CD1c-positive myeloid dendritic cell (primary cell): ENCODE data around the gene SLX4IP.
A peak's percentile ranks its signal among the peaks of the same experiment; 100 is the strongest.

Experiments
- DNase-seq: peaks from one replicate; pipeline ENCODE4 v3.0.0-alpha.2; 2016; ENCODE audit errors: extremely low spot score

SLX4IP gene

DNA sequence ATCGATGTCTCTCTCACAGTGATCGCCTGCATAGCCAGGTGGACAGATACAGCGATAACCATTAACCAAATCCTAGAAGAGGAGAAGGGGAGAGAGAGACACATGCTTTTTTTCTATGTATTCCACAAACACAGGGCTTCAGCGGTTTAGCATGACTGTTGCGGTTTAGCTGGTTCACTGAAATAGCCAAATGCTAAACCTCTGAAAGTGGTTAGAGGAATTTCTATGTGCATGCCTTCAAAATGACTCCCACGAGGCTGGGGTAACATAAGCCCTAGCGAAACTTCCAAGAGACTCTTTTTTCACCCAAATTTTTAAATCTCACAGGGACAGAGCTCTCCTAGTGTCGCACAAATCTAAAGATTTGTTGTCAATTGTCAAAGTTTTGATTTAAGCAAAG is 213.5 kb downstream of the SLX4IP start:
- DNase-seq, result no peak

DNA sequence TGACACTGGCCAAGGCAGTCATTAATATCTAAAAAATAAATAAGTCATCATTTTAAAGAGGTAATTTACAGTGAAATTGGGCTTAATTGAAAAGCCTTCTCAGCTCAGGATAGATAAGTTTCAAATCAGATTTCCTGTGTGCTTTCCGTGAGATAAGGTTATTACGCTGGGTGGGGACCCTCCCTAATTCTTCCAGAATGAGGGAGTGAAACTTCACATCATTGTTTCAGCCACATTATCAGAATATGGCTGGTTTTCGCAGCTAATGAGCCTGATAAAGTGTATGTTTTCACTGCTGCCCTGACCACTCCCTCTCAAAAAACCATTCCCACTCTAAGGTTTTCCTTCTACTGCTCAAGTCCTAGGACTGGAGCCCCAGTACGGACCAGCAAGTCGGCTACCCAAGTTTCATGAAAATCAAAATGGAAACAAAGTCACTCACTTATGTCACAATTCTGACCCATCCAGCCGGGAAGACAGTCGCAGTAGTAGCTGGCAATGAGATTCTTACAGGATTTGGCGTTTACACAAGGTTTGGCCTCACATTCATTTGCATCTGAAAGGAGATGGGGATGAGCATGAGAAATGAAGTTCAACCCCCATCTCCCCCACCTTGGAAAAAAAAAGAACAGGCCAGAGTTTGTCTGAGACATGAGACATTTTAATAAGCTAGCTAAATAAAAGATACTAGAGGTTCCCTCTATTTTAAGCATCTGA is 214.1 kb downstream of the SLX4IP start:
- DNase-seq, result no peak

DNA sequence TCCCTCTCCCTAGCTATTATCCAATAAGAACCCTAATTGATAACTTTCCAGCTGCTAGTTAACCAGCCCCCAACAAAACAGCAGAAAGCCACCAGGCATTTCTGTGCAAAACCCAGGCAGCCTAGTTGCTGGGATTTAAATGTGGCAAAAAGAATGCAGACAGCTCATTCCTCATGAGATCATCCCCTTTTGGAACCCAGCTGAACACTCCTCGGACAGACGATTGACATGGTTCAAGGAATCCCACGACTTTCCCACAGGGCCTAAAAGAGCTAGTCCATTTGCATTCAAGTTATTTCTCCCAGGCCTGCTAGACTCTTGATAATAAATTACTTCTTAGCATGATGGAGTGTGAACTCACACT is 214.7 kb downstream of the SLX4IP start:
- DNase-seq, result no peak

DNA sequence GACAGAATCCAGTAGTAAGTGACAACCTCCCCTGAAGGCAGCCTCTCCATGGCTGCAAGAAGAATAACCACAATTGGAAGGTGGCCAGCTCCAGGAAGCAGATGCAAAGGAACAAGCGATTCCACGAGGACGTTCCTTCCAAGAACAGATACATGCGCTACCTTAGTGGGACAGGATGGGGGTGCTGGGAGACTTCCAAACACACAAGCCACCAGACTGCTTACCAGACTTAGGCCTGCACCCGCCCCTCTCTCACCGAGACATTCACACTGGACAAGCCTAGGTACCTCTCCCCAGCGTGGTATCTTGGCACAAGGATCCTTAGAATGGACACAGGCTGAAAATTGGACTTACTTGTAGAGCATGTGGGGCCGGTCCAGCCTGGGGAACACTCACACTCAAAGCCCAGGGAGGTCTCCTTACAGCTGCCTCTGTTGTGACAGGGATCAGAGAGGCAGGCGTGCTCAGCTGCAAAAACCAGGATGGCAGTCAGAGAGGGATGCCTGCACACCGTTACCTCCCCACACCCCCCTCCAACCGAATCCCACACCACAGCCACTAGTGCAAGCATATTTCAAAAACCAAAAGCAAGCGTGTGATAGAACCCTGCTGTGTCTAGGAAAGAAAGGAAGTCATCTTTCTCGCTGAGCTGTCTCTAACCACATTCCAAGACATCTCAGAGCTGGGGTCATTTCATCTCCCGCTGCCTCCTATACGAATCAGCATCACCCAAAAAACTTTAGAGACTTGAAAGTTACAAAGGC is 216.3 kb downstream of the SLX4IP start:
- no peak for DNase-seq

DNA sequence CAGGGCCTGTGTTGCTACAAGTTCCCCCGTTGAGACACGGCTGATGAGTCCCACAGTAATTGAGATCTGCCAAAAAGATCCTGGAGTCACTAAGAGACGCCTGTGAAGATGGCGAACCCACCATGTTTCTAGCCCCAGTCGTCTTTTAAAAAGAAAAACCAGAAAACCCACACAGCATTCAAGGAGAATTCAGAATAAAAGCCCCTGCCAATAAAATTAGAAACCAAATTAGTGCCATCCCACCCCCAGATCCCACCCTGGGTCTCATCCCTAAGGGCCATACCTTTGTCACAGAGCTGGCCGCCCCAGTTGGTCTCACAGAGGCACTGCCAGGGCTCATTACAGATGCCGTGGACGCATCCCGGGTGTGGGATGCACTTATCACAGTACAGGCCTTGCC is 217.1 kb downstream of the SLX4IP start:
- no peak for DNase-seq

DNA sequence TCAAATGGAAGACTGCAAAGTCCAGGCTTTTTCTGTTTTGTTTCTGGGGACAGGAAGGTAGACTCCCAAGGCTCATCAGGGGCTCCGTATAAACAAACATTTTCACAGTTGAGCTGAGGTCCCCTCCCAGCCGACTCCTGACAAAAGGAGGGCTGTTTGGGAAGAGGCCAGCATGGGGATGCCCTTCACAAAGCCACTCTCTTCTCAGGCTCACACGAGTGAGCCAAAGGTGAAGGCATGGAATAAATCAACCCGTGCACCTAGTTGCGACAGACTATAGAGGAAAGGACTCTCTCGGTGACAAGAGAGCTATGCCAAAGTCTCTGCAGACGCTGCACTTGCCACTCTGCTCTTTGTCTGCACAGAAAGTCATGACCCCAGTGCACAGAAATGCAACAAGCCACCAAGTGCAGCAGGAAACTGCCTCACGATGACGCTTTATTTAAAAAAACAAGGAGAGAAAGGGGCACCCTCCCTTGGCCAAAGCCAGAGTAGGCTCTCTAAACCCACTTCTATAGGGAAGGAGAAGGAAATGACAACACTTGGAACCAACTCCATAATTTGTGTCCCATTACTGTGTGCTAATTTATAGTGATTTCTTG is 217.7 kb downstream of the SLX4IP start:
- DNase-seq, result no peak

DNA sequence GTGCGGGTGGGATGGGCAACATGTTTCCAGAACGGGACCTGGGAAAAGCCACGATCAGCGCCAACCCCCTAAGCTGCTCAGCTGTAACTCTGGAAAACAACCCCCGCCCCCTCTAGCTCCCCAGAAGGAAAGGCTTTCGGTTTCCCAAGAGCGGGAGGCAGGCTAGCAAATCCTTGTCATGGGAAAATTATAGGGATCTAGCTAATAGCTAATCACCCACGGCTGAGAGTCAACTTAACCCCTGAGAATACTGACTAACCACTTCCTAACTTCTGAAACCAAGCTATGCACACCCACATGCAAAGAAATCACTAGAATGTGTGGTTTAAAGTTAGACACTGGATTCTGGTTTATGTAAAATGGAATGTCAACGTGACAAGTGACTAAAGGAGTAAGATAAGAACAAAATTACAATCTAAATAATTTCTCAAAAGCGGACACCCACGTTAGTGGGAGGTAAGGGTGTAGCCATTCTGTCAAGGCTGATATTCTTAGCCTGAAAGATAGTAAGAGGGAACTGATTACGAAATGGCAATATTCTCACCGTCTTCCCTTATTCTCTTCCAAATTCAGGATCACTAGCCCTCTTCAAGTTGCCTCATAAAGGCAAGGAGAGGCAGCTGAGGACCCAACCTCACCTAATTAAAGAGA is 218.6 kb downstream of the SLX4IP start:
- DNase-seq, result no peak

DNA sequence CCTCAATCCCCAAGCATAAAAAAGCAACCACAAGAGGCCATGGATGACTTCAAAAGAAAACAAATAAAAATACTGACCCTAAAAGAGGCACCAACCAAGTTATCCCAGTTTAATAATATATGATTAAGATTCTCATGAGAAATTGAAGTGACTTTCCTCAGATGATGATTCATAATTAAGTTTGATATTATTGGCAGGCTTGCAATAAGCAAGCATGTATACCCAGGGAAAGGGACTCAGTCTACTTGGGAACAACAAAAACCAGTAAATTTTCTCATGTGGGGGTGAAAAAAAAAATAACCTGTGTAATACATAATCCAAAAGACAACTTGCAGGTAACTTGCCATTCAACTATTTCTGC is 219.1 kb downstream of the SLX4IP start:
- DNase-seq, result no peak

DNA sequence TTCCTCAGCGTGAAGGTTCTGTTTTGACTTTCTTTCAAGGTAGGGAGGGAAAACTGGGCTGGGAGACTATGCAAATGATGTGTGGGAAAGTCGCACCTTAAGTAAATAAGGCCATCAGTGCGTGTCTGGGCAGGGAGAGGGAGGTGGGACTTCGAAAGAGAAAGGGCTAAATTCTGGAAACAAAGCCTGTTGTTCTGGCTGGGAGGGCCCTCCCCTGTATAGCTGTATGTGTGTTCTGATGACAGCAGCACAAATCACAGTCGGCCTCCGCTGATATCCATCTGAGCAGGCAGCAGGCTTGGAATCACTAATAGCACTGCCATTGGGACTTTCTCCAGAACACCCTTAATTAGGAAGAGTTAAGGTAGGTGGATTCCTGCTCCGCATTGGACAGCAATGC is 219.5 kb downstream of the SLX4IP start:
- DNase-seq, result no peak

DNA sequence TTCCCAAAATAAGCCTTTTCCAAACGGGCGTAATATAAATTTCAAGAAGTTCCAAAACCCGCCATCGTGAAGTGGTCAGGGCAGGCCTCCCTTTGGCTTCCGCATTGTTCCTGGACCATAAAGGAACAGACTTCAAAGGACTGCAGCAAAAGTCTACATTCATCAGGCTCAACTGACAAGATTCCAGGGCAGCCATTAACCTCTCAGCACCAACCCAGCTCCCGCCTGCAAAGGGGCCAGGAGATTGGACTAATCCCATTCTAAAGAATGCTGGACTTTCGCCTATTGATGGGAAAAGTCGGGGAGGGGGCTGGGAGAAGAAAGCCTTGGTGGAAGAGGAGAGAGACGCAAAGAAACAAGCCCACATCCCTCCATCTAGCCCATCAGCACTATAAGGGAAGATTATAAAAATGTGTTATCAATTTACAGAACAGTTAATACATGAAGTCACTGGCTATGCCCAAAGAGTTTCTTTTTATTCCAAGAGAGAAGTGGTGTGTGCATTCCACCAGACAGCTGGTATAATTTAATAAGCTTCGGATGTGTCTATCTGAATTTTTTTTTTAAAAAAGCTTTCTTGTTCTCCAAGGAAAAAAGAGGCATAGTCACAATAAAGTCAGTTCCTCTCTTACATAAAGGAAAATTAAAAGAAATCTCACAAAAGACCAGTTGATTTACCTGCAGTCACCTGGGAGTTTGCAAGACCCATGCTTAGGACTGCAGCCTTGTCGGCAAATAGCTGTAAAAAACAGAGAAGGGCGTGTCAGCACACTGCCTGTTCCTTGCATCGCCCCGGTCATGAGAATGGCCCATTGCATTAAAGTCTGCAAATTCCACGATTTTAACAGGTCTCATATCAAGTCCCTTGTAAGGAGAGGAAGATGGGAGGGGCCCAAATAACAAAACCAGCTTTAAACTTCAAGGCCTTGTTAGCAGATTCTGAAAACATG is 220.9 kb downstream of the SLX4IP start:
- no peak for DNase-seq

DNA sequence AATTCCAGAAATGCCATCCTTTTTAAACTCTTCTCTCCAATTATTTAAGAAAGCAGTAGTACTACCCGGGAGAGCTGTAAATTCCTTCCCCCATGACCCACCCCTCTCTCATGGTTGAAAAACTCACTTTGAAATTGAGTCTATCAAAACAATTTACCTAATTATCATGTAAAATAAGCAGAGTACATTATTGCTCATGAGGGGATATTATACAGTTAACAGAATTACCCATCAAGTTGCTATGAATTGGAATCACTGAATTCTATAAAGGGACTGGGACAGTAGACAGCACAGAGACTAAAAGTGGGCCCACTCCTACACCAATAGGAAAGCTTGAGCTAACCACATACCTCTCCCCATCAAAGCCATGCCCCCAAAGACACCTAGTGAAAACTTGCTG is 222.3 kb downstream of the SLX4IP start:
- DNase-seq, result no peak

DNA sequence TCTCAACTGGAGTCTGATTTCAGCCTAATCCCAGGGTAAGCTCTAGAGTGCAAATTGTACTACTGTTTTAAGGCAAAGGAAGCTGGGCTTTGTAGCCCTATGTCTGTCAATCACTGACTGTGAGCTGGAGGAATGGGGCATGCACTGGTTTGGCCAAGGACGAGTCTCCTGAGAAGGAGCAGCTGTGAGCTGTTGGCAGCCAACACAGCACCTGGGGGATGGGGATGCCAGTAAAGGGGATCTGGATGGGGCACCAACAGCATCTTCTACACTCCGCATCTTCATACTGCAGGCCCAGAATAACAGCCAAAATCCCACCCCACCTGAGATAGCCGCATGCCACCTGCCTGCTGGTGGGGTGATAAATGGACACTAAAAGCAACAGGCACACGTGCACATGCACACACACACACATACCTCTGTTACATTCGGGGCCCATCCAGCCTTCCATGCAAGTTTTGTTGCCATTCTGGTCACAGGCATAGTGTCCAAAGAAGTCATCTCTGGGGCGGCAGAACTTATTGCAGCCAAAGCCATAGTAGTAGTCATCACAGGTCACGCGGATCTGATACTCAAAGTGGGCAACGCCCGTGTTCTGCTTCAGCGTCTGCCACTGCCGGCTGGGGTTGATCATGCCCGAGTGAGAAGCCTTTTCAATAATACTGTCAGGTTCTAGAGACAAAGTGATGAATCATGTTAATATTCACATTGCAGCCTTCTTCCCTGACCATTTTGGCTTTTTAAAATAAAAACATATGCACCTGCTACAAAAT is 223.1 kb downstream of the SLX4IP start:
- no peak for DNase-seq

DNA sequence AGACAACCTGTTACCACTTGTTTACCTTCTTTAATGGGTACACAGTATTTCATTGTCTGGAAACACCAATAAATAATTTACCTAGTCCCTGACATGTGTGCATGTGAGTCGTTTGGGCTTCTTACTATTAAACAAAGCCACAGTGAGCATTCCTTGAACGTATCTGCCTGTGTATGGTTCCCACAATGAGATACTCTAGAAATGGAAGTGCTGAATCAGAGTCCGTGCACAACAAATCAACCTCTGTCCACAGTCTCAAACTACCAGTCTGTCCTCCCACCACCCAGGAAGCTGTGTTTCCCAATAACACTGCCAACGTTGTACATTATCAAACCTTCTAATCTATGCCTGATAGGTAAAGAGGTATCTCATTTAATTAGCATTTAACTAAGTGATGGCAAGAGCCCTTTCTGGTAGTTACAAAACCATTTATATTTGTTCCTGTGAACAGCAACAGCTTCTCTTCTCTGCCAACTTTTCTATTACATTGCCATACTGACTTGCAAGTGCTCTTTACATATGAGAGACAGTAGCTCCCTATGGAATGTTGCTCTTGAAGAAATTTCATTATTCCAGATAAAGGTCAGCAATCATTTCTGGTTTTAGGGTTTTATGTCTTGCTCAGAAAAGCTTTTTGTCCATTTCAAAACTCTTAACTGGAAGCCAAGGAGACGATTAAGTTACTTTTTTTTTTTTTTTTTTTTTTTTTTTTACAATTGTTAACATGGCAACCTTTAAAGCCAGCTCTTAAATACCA is 223.9 kb downstream of the SLX4IP start:
- DNase-seq, result no peak

DNA sequence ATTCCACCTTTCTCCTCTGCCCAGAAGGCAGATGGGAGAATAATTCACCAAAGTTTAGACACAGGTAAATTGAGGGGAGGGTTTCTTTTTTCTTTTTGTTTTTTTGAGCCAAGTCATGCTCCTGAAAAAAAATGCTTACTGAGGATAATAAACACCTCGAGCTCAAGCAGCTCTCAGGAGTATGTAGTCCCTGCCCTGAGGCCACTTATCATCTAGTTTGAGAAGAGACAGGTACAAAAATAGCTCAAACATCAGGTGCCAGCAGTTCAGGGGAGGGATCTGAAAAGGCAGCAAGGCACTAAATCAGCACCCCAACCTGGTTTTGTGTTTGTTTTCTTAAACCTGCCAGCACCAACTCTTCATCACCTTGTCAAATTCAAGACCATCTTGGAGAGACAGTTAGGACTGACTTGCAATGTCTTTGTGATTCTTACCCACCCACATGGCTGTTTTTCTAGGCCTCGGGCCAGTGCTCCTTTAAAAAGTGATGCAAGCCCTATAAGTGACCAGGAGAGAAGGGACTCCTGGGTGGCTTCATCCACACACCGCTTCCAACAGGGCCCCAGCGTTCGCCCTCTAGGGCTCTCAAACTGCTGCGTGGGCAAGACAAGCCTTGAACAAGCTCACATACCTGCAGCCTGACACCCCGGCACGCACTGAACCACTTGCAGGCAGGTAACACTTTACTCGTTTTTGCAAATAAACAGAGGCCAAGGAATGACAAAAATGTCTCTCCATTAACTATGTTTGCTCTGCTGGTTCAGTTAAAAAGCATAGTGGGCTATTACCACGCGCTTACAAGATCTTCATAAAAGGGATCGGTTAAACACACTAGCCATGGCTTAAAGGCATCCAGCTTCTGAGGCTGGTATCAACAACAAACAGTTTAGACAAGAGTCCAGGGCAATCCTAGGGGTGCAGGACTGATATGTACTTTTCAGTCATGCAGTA is 224.8 kb downstream of the SLX4IP start:
- no peak for DNase-seq

DNA sequence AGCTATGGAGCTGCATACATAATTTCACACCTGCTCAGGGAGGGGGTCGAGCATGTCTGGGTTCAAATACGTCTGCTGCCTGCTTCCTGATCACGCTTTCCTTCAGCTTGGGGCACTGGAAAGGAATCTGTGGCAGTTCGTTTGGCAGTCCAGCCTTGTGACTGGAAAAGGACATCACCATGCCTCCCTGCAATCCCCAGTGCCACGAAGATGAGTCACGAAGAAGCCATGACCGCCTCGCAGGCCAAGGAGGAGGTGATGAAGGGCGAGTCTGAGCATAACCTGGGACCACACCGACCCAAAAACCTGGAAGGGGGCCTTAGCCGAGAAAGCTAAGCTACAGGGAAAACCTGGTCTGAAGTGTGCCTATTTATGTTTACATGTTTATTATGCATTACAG is 225.6 kb downstream of the SLX4IP start:
- no peak for DNase-seq

DNA sequence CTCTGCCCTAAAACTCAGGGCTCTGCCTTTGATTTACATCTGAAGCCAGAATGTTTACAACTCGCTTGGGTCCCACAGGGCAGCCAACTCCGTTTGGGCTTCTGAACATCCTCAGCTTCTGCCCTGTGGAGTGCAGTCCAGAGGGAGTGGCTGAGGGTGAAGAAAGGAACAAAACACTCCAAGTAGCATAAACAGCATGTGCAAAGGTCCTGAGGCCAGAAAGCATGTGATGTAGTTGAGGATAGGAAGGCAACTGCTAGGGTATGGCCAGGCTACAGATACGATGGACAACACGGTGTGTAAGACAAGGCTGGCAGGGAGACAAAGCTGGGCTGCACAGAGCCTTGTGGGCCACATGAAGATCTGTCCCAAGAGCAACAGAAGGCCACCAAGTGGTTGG is 226.2 kb downstream of the SLX4IP start:
- DNase-seq, result no peak

DNA sequence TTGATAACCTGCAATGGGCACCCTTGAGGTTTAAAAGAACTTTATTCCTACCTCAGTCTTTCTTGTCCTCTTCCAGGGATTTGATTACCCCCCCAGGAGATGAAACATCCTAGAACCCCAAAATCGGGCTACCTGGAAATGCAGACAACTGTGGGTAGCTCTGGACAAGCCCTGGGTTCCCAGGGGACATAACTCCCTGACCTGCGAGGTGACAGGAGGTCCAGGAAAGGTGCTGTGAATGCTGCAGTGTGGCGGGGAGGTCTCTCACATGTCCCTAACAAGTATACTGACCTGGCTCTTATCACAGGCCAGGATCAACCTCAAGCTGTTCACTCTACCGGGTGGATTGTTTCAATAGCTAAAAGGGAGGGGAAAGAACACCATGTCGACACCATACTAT is 227.0 kb downstream of the SLX4IP start:
- no peak for DNase-seq

DNA sequence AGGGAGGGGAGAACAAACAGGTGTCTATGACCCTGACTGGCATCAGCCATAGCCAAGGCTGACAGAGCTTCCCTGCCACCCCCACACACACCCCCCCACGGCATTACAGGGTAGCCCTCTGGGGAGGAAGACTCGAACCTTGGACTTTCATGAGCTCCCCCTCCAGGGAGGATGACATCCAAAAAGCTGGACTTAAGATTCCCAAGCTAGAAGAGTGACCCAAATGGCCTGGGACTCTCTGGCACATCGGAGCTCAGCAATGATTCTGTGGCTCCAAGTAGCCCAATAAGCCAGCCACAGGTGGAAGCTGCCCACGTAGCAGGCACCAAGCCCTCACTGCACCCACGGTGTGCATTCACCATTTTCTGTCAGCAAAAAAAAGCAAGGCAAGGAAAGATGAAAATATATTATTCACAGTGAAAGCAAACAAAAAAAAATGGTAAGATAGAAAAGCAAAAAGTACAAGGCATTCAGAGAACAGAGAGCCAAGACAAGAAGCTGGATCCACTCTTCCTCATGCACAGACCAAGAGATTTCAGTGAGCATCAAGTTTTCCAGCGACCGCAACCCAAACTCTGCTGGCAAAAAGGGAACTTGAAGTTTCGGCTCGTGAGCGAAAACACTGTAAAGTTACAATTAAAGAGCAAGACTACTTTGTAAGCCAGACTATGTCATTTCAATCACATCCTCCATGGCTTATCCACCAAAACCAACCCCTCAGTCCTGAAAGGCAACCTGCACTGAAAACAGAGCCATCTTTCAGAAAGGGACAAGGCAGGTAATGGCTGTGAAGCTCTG is 227.8 kb downstream of the SLX4IP start:
- peak; percentile 63 for DNase-seq
